Measurements from ENCODE around the gene FAM124A.

- TF ChIP-seq CTCF (conservative IDR thresholded peaks at IDR 0.05 in 1 of 2, IDR thresholded peaks at IDR 0.05 in 1 of 2; ENCODE audit: extremely low read depth in 1 of 2, insufficient read depth in 1 of 2, low read depth in 1 of 2, low read length in 2 of 2) (no peak), EZH2 (IDR thresholded peaks at IDR 0.05; ENCODE audit: borderline replicate concordance, low read length) (no peak)
These were observed 41.2 kb upstream of the FAM124A start for GRCh38 chr13:51180853-51181511.
